Raji (cell line): ENCODE measurements around the gene SLC19A1.

ENCODE experiments used
- POLR2A ChIP-seq: IDR thresholded peaks from 2 replicates; pipeline ENCODE4 v1.6.1; 2011; ENCODE audit warnings: low read depth, low read length, control low read depth; ENCODE audit not compliant: insufficient read depth

Gene SLC19A1

DNA sequence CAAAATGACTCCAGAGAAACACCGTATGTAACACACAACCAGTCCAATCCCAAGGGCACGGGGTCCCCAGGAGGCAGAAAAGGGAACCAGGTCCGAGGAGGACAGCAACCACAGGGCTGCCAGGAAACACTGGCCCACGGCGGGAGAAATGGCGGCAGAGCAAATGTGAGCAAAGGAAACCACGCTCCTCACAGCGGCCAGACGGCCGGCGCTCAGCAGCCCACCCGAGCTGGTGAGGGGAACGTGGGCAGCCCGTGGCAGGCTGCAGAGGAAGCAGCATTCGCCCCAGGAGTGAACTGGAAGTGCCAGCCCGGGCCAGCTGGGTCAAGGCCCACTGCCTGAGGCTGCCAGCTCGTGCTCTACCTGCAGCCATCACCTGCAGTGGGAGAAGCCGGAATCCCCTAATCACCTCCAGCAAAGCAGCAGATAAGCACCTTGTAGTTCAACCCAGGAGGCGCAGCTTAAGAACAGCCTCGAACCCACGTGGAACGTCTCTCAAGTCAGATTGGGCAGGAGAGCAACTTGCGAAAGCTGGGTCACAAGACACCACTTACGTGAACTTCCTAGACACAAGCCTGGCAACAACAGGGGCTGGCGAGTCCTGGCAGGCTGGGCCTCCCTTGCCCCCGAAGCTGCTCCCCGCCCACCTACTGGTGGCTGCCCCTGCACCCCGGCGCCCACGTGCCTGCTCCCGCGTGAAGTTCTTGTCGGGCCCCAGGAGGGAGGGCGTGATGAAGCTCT is 6.7 kb downstream of the SLC19A1 start:
- no peak for TF ChIP-seq POLR2A

DNA sequence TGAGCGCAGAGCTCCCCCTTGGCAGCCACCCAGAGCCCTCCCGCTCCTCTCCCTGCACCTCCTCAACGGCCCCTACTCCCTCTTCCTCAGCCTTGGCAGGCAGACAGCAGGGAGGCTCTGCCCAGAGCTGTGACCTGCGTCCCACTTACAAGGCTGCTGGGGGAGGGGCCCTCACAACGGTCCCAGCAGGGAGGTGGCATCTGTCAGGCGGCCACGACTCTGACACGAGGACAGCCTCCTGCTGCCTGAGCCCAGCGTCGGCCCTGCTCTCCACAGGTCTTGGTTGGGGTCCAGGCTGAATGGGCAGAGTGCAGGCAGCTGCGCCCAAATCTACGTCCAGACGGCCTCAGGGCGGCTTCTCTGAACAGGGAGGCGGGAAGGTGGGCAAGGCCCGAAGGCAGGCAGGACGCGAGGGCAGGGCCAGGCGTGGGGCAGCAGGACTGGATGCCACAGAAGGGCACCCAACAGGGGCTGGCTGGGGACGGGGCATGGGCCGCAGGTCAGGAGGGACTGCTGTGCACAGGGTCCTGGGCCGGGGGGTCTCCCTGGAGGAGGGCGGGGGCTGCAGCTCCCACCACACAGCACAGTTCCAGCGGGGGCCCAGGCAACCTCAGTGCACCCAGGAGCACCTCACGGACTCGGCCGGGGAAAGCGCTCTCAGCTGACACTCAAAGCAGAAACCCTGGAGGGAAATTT is 7.5 kb downstream of the SLC19A1 start:
- no peak for TF ChIP-seq POLR2A

DNA sequence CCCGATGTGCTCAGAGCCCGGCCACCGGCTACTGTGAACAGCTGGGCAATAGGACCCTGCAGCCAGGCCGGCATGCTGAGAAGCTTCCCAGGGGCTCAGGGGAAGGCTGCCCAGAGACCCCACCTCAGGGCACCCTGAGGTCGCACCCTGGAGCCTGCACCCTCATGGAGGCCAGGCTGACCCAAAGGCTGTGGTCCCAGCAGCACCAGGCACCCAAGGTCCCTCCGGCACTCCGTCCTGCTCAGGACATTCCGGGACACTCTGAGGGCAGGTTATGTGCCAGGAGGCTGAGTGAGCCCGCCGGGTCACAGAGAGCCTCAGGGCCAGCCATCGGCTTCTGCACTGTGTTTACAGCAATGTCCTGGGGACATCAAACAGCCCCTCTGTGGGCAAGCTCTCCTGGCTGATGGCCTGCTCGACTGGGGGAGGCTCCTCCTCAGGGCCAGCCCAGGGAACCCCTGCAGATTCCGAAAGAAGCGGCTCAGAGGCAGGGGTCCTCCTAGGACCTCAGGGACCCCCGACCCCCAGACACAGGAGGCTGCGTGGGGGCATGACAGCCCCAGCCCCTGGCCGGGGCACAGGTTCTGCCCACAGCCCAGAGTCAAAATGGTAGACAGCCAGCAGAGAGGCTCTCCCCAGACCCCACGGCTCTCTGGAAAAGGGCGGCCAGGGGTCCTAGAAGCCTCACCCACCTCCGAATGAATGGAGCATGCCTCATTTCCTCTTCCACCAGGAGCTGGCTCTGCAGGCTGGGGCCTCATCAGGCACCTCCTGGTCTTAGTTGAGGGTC is 8.2 kb downstream of the SLC19A1 start:
- no peak for TF ChIP-seq POLR2A

DNA sequence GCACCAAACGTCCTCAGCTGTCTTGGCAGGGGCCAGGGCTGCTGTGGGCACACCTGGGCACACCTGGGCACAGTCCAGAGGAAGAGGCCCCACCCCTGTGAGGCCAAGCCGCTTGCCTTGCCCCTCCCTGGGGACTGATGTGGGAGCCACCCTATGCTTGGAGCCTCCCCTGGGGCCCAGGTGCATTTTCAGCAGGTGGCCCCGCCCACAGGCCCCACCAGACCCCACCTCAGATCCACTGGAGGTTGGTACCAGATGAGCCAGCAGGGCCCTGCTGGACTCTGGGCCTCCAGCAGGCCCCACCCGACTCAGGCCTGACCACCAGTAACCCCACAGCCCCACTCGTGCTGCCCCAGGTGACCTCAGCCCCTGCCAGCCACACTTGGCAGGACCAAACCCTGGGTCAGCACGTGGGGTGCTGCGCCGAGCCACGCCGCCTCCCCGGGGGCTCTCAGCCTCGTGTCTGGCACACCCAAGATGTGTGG is 8.8 kb downstream of the SLC19A1 start:
- TF ChIP-seq POLR2A: no peak

DNA sequence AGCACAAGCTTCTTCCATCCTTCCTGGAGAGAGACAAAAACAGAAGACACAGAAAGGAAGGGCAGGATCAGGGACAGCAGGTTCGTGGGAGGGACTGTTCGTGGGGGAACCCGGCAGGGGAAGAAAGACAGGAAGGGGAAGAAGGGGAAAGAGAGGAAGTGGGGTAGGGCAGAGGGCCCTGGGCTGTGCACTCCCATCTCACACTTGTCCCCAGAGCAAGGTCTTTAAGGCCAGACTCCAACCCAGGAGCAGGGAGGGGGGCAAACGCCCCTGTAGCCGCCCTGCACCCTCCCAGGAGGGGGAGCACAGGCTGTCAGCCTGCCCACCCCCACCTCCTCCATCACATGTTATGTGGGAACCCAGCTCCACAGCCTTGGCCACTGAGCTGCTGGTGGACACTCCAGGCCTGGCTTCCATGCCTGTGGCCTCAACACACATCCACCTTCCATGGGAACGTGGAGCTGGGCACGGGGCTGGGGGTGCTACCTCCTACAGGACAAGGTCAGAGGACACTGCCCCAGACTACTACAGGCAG is 9.3 kb downstream of the SLC19A1 start:
- TF ChIP-seq POLR2A: no peak

DNA sequence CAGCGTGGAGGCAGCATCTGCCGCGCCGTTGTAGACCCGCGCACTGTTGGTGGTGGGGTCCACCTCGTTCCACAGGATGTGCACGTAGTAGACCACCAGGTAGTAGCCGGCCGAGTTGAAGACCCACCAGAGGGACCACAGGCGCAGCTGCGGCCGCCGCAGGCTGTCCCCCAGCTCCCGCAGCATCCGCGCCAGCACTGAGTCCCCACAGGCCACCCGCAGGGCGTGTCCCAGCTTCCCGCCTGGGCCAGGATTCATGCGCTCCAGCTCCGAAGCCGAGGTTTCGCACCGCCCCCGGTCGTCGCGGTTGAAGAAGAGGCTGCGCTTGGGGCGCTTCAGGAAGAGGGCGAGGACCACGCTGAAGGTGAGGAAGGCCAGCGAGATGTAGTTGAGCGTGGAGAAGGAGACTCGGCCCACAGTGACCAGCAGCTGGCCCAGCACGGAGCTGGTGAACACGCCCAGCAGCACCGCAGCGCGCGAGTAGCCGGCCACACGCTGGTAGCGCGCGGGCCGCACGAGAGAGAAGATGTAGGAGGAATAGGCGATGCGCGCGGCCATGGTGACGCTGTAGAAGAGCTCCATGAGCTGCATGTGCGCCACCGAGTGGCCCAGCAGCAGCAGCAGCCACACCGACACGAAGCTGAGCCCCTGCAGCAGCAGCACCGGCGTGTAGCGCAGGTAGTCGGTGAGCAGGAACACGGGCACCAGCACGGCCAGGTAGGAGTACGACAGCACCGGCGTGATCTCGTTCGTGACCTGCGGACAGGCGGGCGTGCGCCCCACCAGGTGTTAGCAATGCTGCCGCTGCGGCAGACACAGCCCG is 10.6 kb downstream of the SLC19A1 start:
- TF ChIP-seq POLR2A: no peak

DNA sequence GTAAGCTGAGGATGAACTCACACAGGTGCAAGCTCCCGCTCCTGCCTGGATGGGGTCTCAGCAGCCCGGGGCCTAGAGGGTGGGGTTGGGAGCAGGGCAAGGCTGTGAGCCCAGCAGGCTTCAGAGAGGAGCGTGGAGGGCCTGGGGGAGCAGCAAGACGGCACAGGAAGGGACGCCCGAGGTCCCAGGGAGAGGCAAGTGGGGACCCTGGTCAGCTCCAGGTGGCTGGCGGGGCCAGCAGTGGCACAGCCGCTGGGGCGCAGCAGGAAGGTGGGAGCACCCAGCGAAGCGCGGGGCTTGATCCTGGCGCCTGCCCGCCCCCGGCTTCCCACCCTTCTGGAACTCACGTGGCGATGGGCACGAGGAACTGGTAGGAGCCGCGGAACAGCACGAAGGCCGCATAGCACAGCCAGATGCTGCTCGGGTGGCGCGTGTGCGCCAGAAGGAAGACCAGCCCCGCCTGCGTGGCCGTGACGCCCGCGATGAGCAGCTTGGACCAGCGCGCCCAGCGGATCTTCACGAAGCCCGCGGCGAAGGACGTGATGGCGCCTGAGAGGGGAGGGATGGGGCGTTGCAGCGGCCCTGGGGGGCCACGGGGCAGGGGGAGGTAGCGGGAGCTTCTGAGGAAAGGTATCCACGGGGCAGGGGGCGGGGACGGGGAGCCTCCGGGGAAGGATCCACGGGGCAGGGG is 11.7 kb downstream of the SLC19A1 start:
- TF ChIP-seq POLR2A: no peak

DNA sequence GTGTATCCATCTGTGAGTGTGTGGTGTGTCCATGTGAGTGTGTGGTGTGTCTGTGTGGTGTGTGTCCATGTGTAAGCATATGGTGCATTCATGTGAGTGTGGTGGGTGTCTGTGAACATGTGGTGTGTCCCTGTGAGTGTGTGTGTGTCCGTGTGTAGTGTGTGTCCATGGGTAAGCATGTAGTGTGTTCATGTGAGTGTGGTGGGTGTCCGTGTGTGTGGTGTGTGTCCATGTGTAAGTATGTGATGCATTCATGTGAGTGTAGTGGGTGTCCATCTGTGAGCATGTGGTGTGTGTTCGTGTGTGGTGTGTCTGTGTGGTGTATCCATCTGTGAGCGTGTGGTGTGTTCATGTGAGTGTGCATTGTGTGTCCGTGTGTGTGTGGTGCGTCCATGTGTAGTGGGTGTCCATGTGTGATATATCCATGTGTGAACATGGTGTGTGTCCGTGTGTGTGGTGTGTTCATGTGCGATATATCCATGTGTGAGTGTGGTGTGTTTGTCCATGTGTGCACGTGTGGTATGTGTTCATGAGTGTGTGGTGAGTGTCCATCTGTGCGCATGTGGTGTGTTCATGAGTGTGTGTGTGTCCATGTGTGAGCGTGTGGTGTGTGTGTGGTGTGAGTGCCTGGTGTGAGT is 12.3 kb downstream of the SLC19A1 start:
- no peak for TF ChIP-seq POLR2A

DNA sequence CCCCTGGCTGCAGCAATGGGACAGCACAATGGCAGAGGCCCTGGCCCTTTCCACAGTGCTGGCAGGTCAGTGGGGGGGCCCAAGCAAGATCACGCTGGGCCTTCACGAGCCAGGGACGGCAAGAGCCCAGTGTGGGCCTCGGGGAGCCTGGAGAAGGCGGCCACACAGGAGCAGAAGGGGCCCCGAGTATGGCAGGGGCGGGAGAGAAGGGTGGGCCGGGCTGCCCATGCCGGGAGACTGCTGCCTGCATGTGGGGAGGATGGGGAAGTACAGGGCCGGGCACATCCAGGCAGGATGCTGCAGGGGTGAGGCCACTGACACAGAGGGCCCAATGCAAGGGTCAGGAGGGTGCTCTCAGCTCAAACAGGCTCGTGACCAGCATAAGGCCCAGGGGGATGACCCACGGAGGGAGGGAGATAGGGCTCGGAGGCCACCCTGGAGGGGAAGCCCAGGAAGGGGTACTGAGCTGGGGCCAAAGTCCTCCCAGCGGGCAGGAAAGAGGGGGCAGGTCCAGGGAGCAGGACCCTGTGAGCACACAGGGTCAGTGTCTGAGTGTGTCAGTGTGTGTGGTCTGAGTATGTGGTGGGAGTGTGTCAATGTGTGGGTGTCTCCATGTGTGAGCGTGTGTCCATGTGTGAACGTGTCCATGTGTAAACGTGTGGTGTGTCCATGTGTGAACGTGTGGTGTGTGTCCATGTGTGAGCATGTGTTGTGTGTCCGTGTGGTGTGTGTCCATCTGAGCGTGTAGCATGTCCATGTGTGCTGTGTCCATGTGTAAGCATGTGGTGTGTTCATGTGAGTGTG is 13.1 kb downstream of the SLC19A1 start:
- TF ChIP-seq POLR2A: no peak

DNA sequence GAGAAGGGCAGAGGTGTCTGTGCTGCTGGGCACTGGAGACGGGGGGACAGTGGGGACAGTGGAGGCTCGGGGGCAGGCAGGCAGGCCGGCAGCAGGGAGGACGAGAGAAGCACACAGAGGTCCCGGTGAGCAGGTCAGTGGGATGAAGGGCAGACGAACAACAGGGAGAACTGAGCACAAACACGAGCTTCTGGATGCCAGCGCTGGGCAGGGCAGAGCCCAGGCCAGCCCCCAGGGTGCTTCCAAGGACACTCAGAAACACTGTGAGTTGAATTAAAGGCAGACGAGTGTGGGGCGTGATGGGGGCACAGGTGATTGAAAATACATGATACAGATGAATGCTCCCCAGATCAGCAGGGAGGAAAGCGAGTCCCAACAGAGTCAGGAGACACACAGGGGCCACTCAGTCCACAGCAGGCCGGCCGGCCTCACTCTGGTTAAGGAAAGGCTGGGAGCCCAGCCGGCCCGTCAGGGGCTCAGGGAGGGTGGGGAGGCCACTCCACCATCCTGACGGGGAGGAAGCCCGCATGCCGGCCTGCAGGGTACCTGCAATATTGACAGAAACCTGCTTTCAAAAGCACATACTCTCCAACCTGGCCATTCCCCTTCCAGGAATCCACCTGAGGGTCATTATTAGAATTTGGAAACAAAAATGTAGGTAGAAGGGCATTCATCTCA is 14.1 kb downstream of the SLC19A1 start:
- TF ChIP-seq POLR2A: no peak

DNA sequence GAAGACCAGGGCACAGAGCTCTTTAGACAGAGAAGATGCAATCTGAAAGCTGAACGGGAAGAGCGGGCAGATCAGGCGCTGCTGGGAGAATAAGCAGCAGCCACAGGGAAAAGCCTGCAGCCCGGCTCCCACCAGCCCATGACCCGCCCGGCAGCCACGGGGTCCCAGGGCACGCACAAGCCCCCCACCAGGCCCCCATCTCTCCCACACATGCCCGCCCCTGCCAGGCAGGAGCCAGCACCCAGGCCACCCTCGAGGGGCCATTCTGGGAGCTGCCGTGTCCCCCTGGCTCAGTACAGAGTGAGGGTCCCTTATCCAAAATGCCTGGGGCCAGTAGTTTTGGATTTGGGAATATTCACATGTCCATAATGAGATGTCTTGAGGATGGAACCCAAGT is 16.3 kb downstream of the SLC19A1 start:
- TF ChIP-seq POLR2A: no peak
